ENCODE measurements around the gene WBP1L. TPM values are rescaled to one million over a fixed set of nuclear protein-coding genes. Genes with fewer than 3 reads are reported as not detected.

WBP1L gene
- total RNA-seq, 4 donors from 2014 or later: 92.8 to 185 (median 154) TPM

- no peak for TF ChIP-seq CTCF (IDR thresholded peaks at IDR 0.05; ENCODE audit: low read depth)
Measured at GRCh38 chr10:102764470-102765161, 20.9 kb downstream of the WBP1L start.

GRCh38 chr10:102765336-102765735, 21.6 kb downstream of the WBP1L start:
- no peak for TF ChIP-seq CTCF (IDR thresholded peaks at IDR 0.05; ENCODE audit: low read depth)

GRCh38 chr10:102767428-102768160, 23.8 kb downstream of the WBP1L start:
- TF ChIP-seq CTCF (IDR thresholded peaks at IDR 0.05; ENCODE audit: low read depth): no peak

- no peak for TF ChIP-seq CTCF (IDR thresholded peaks at IDR 0.05; ENCODE audit: low read depth)
Measured at GRCh38 chr10:102769375-102770107, 25.8 kb downstream of the WBP1L start.

- no peak for TF ChIP-seq CTCF (IDR thresholded peaks at IDR 0.05; ENCODE audit: low read depth)
Measured at GRCh38 chr10:102770108-102770482, 26.3 kb downstream of the WBP1L start.

- TF ChIP-seq CTCF (IDR thresholded peaks at IDR 0.05; ENCODE audit: low read depth): no peak
Measured at GRCh38 chr10:102770792-102771191, 27.0 kb downstream of the WBP1L start.

GRCh38 chr10:102773320-102773719, 29.6 kb downstream of the WBP1L start:
- no peak for TF ChIP-seq CTCF (IDR thresholded peaks at IDR 0.05; ENCODE audit: low read depth)
